HG03060 (cell line): ENCODE results near the gene SPIRE1.
"Not testable (repeated sequence)": the region's sequence is repeated elsewhere in the genome, so short reads cannot be mapped to it uniquely, and the experiment has no call there.

Experiments used
- ATAC-seq: cut with Tn5 transposase; IDR thresholded peaks from one replicate; pipeline ENCODE4 v1.9.1; 2021; ENCODE audit warnings: low read depth, moderate number of reproducible peaks; ENCODE audit not compliant: unreplicated experiment

Gene SPIRE1

GRCh38 chr18:12426924-12427323 lies 231.0 kb downstream of the SPIRE1 start:
- ATAC-seq, result no peak

GRCh38 chr18:12424252-12424651 lies 233.7 kb downstream of the SPIRE1 start:
- ATAC-seq, result no peak

- ATAC-seq, result no peak
Observed at GRCh38 chr18:12423820-12424219, 234.1 kb downstream of the SPIRE1 start.

GRCh38 chr18:12423393-12423792 lies 234.5 kb downstream of the SPIRE1 start:
- ATAC-seq, result no peak

GRCh38 chr18:12422936-12423335 lies 235.0 kb downstream of the SPIRE1 start:
- ATAC-seq, result no peak

- no peak for ATAC-seq
Observed at GRCh38 chr18:12421732-12422131, 236.2 kb downstream of the SPIRE1 start.

GRCh38 chr18:12420821-12421421 lies 237.0 kb downstream of the SPIRE1 start:
- no peak for ATAC-seq

GRCh38 chr18:12417687-12418086 lies 240.2 kb downstream of the SPIRE1 start:
- no peak for ATAC-seq

- ATAC-seq, result no peak
Observed at GRCh38 chr18:12416098-12416729, 241.7 kb downstream of the SPIRE1 start.

- no peak for ATAC-seq
Observed at GRCh38 chr18:12411456-12411855, 246.5 kb downstream of the SPIRE1 start.

- ATAC-seq, result not testable (repeated sequence)
Observed at GRCh38 chr18:12410747-12411146, 247.2 kb downstream of the SPIRE1 start.

- ATAC-seq, result no peak
Observed at GRCh38 chr18:12410081-12410481, 247.8 kb downstream of the SPIRE1 start.

GRCh38 chr18:12409469-12409868 lies 248.4 kb downstream of the SPIRE1 start:
- no peak for ATAC-seq

- ATAC-seq, result peak; percentile 1
Observed at GRCh38 chr18:12408247-12408869, 249.5 kb downstream of the SPIRE1 start.

- no peak for ATAC-seq
Observed at GRCh38 chr18:12406371-12407111, 251.4 kb downstream of the SPIRE1 start.

- ATAC-seq, result no peak
Observed at GRCh38 chr18:12405066-12405465, 252.8 kb downstream of the SPIRE1 start.

- no peak for ATAC-seq
Observed at GRCh38 chr18:12403601-12404506, 254.1 kb downstream of the SPIRE1 start.

GRCh38 chr18:12401881-12402280 lies 256.0 kb downstream of the SPIRE1 start:
- no peak for ATAC-seq

GRCh38 chr18:12399231-12399630 lies 258.7 kb downstream of the SPIRE1 start:
- no peak for ATAC-seq

GRCh38 chr18:12398625-12399024 lies 259.3 kb downstream of the SPIRE1 start:
- no peak for ATAC-seq
